Endothelial cell of umbilical vein (primary cell): Measurements from ENCODE around the gene SERPINB7. TPM values are rescaled to one million over a fixed set of nuclear protein-coding genes. Genes with fewer than 3 reads are reported as not detected.

Source experiments
- BruUV-seq: library from RNA; stranded (reverse); fragments of 400-500 nt; replicated peaks from 2 replicates; lab custom pipeline; 2021; lab: Mats Ljungman, UMichigan
- CTCF ChIA-PET: fragments of 300-600, 350-600 bp; sonication (Branson Sonifier 250); formaldehyde crosslinking; loops from one replicate; lab custom pipeline; 2021; ENCODE audit warnings: antibody characterized with exemption, inconsistent platforms; lab: Charles Lee
- POLR2A ChIA-PET: fragments of 300-600, 350-600 bp; sonication (Branson Sonifier 250); formaldehyde crosslinking; loops from one replicate; lab custom pipeline; 2021; ENCODE audit warnings: antibody characterized with exemption, inconsistent platforms; lab: Charles Lee
- DNase-seq: peaks from one replicate; pipeline ENCODE4 v3.0.0-alpha.2; 2011; ENCODE audit warnings: low read depth, low spot score
- FAIRE-seq: peaks from 2 replicates; lab custom pipeline; 2011; peaks lifted over from hg19 to GRCh38; lab: Jason Lieb, UNC
- H2AFZ ChIP-seq: 2 replicates; pipeline ENCODE4 v1.6.0; 2012; ENCODE audit warnings: low read depth, low read length, control low read depth, inconsistent platforms
- H3K27ac ChIP-seq: 2 replicates; pipeline ENCODE4 v1.5.1; 2011; ENCODE audit warnings: low read depth, mild to moderate bottlenecking, control low read depth, low read length, moderate library complexity; ENCODE audit not compliant: insufficient read depth
- H3K27me3 ChIP-seq, 2 experiments: 2 replicates each; pipeline versions ENCODE4 v1.6.0 to v1.6.1; 2011; ENCODE audit warnings: low read length in 2 of 2, mixed read lengths in 1 of 2; ENCODE audit not compliant: control insufficient read depth in 2 of 2, insufficient read depth in 2 of 2
- H3K36me3 ChIP-seq, 2 experiments: 2 replicates in 1 of 2; 3 replicates in 1 of 2; pipeline ENCODE4 v1.5.1; 2011; ENCODE audit warnings: low read length in 2 of 2, mild to moderate bottlenecking in 1 of 2, moderate library complexity in 1 of 2; ENCODE audit not compliant: control insufficient read depth in 2 of 2, insufficient read depth in 2 of 2; ENCODE audit errors: extremely low read depth in 1 of 2
- H3K4me1 ChIP-seq: 3 replicates; pipeline ENCODE4 v1.5.1; 2011; ENCODE audit warnings: mild to moderate bottlenecking, low read length; ENCODE audit not compliant: control insufficient read depth, insufficient read depth; ENCODE audit errors: extremely low read depth
- H3K4me2 ChIP-seq: 2 replicates; pipeline ENCODE4 v1.6.1; 2011; ENCODE audit warnings: low read length, control low read depth, mixed read lengths; ENCODE audit not compliant: insufficient read depth
- H3K4me3 ChIP-seq, 3 experiments: fragments of 200-600 bp in 1 of 3; sonication (generic), shearing (Covaris generic) in 1 of 3; replicated peaks in 1 of 3; 2 replicates each; pipeline ENCODE4 v1.5.1; 2011 to 2016; ENCODE audit warnings: control low read depth in 3 of 3, low read length in 3 of 3, mild to moderate bottlenecking in 2 of 3, inconsistent platforms in 1 of 3, low read depth in 1 of 3, moderate library complexity in 1 of 3; ENCODE audit not compliant: insufficient read depth in 1 of 3
- H3K79me2 ChIP-seq: 2 replicates; pipeline ENCODE4 v1.6.0; 2012; ENCODE audit warnings: low read length, inconsistent platforms; ENCODE audit not compliant: control insufficient read depth, insufficient read depth
- H3K9ac ChIP-seq: replicated peaks from 2 replicates; pipeline ENCODE3; 2011; ENCODE audit warnings: low read length, control low read depth; ENCODE audit not compliant: insufficient read depth; ENCODE audit errors: extremely low read depth
- H3K9me1 ChIP-seq: replicated peaks from 3 replicates; pipeline ENCODE4 v1.6.0; 2011; ENCODE audit warnings: mild to moderate bottlenecking, low read length; ENCODE audit not compliant: control insufficient read depth, insufficient read depth; ENCODE audit errors: extremely low read depth
- H3K9me3 ChIP-seq: replicated peaks from 2 replicates; pipeline ENCODE4 v1.5.1; 2012; ENCODE audit warnings: low read length, inconsistent platforms; ENCODE audit not compliant: control insufficient read depth, insufficient read depth
- H4K20me1 ChIP-seq: replicated peaks from 2 replicates; pipeline ENCODE3; 2011; ENCODE audit warnings: mild to moderate bottlenecking, low read length; ENCODE audit not compliant: control insufficient read depth, insufficient read depth; ENCODE audit errors: extremely low read depth
- EZH2 ChIP-seq: IDR thresholded peaks from 2 replicates; pipeline ENCODE4 v1.6.1; 2012; ENCODE audit warnings: borderline replicate concordance, low read depth, mild to moderate bottlenecking, moderate library complexity, low read length, inconsistent platforms; ENCODE audit not compliant: severe bottlenecking
- FOS ChIP-seq: IDR thresholded peaks from 2 replicates; pipeline ENCODE4 v1.6.1; 2011; ENCODE audit warnings: mild to moderate bottlenecking, low read length, moderate library complexity, borderline replicate concordance; ENCODE audit not compliant: insufficient read depth
- GATA2 ChIP-seq: IDR thresholded peaks from 2 replicates; pipeline ENCODE4 v1.7.0; 2011; ENCODE audit warnings: low read depth, mild to moderate bottlenecking, moderate library complexity, mixed read lengths, low read length; ENCODE audit not compliant: insufficient read length, insufficient read depth
- JUN ChIP-seq: IDR thresholded peaks from 2 replicates; pipeline ENCODE4 v1.6.1; 2011; ENCODE audit warnings: borderline replicate concordance, low read depth; ENCODE audit not compliant: insufficient read length, insufficient read depth
- MYC ChIP-seq: IDR thresholded peaks from one replicate; pipeline ENCODE4 v1.6.1; 2011; ENCODE audit warnings: mild to moderate bottlenecking, low read depth, low read length
- POLR2A ChIP-seq: IDR thresholded peaks from 2 replicates; pipeline ENCODE4 v1.6.1; 2012; ENCODE audit warnings: low read depth, mild to moderate bottlenecking, control low read depth, low read length
- POLR2AphosphoS5 ChIP-seq: IDR thresholded peaks from 2 replicates; pipeline ENCODE4 v1.6.1; 2012; ENCODE audit warnings: low read depth, mild to moderate bottlenecking, control low read depth, low read length, moderate library complexity; ENCODE audit not compliant: insufficient read depth
- dilution Hi-C: fragments of 300-500 bp; cut with MboI; formaldehyde crosslinking; loops from one replicate; pipeline ENCODE4 v1.15.0; 2019; ENCODE audit warnings: low sequenced_read_pairs; ENCODE audit not compliant: extremely low pct_ligation_motif_present
- intact Hi-C: fragments of 100-400 bp; cut with micrococcal nuclease; formaldehyde crosslinking; loops from one replicate; pipeline ENCODE4 v1.10.0; 2022
- polyA plus RNA-seq, 4 experiments: library from polyadenylated mRNA; depleted of rRNA in 3 of 4; stranded (reverse) in 3 of 4; unstranded in 1 of 4; fragments of >200 nt; gene quantifications; 2 replicates each; pipeline versions ENCODE4 v1.2.1 to v1.2.3, GENCODE V29; 2011 to 2012; ENCODE audit warnings: missing spikeins in 1 of 4
- total RNA-seq: library from RNA; stranded (reverse); gene quantifications from 2 replicates; pipeline ENCODE4 v1.2.3, GENCODE V29; 2021
- TF ChIP-seq, protein P1 (sequence below), 2 donors: IDR thresholded peaks; 1 replicate in 1 of 2; 2 replicates in 1 of 2; pipeline ENCODE4 v1.5.1; 2011; ENCODE audit warnings: low read length in 2 of 2, mild to moderate bottlenecking in 2 of 2, moderate library complexity in 2 of 2, control low read depth in 1 of 2, inconsistent platforms in 1 of 2, low read depth in 1 of 2; ENCODE audit not compliant: insufficient read depth in 1 of 2; ENCODE audit errors: extremely low read depth in 1 of 2
- TF ChIP-seq, protein P2 (sequence below): IDR thresholded peaks from 2 replicates; pipeline ENCODE4 v1.6.1; 2011; ENCODE audit not compliant: insufficient read depth, insufficient read length

The SERPINB7 gene
- total and polyA plus RNA-seq, 2 donors (not counting 3 experiments of a cell fraction or from before 2014, with no cell fraction given) = not detected

GRCh38 chr18:63832470-63832869 is 57.3 kb downstream of the SERPINB7 start:
- H3K9ac ChIP-seq = no peak overlapping the region
- H3K4me1 ChIP-seq = no peaks in the 10 kb centered on the region
- H2AFZ ChIP-seq = no peak overlapping the region
- no peaks in the 10 kb centered on the region for H4K20me1 ChIP-seq
- H3K4me2 ChIP-seq = no peak overlapping the region
- no peaks in the 10 kb centered on the region for H3K9me3 ChIP-seq
- FAIRE-seq (no peak), DNase-seq (no peak)
- BruUV-seq = no TSS peak
- no peak overlapping the region for H3K4me3 ChIP-seq
- TF ChIP-seq MYC = no peak
- TF ChIP-seq, protein P1, sequence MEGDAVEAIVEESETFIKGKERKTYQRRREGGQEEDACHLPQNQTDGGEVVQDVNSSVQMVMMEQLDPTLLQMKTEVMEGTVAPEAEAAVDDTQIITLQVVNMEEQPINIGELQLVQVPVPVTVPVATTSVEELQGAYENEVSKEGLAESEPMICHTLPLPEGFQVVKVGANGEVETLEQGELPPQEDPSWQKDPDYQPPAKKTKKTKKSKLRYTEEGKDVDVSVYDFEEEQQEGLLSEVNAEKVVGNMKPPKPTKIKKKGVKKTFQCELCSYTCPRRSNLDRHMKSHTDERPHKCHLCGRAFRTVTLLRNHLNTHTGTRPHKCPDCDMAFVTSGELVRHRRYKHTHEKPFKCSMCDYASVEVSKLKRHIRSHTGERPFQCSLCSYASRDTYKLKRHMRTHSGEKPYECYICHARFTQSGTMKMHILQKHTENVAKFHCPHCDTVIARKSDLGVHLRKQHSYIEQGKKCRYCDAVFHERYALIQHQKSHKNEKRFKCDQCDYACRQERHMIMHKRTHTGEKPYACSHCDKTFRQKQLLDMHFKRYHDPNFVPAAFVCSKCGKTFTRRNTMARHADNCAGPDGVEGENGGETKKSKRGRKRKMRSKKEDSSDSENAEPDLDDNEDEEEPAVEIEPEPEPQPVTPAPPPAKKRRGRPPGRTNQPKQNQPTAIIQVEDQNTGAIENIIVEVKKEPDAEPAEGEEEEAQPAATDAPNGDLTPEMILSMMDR (IDR thresholded peaks at IDR 0.05; ENCODE audit: extremely low read depth in 1 of 2, insufficient read depth in 1 of 2, low read depth in 1 of 2, low read length in 2 of 2) = no peak
- no peaks in the 10 kb centered on the region for H3K36me3 ChIP-seq
- intact Hi-C loops = no loop called here
- H3K9me1 ChIP-seq = no peaks in the 10 kb centered on the region
- ChIA-PET POLR2A (no interaction called here), CTCF (no interaction called here)
- dilution Hi-C loops = no loop called here
- peaks cover 12 to 18% of the 10 kb centered on the region in 2 experiments for H3K27me3 ChIP-seq
- no peaks in the 10 kb centered on the region for H3K79me2 ChIP-seq
- no peak overlapping the region for H3K27ac ChIP-seq

DNA sequence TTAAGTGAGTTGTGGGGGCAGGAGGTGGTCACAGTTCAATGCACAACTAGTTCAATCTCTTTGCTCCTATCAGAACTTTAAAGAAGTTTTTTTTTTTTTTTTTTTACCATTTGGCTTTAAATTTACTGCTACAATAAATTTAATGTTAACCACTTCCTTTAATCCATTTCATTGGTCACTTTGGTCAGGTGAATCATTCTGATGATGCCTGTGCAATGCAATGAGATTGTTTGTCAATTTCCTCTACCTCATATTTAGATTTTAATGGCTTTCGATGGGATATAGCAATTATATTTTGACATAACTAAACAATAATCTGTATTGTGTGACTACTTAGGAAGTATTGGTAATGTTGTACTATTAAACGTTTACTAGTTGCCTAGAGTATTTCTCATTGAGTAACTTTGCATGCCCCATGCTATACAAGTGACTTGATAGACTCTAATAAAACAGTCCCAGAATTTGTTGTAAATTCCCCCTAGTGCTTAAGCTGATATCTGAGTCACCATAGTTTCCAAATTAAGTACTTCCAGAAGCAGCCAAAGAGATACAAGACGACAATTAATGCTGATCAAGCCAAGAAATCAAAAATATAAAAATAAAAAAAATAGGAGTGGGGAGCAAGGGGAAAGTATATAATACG is 59.4 kb downstream of the SERPINB7 start:
- TF ChIP-seq, protein P2, sequence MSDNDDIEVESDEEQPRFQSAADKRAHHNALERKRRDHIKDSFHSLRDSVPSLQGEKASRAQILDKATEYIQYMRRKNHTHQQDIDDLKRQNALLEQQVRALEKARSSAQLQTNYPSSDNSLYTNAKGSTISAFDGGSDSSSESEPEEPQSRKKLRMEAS = no peak
- TF ChIP-seq POLR2A (no peak), FOS (no peak), JUN (no peak), MYC (no peak), EZH2 (no peak), POLR2AphosphoS5 (no peak), GATA2 (no peak)
- TF ChIP-seq, protein P1 (IDR thresholded peaks at IDR 0.05; ENCODE audit: extremely low read depth in 1 of 2, insufficient read depth in 1 of 2, low read depth in 1 of 2, low read length in 2 of 2) = no peak
- H3K27ac ChIP-seq = no peak overlapping the region
- H3K9me3 ChIP-seq = no peaks in the 10 kb centered on the region
- dilution Hi-C loops = no loop called here
- peaks cover 8 to 20% of the 10 kb centered on the region in 2 experiments for H3K27me3 ChIP-seq
- no peak overlapping the region for H2AFZ ChIP-seq
- POLR2A ChIA-PET = no interaction called here
- intact Hi-C loops = no loop called here
- H4K20me1 ChIP-seq = no peaks in the 10 kb centered on the region
- no peaks in the 10 kb centered on the region for H3K4me1 ChIP-seq
- H3K79me2 ChIP-seq = no peaks in the 10 kb centered on the region
- no peak overlapping the region for H3K4me3 ChIP-seq
- no peak overlapping the region for H3K4me2 ChIP-seq
- CTCF ChIA-PET = no interaction called here
- no TSS peak for BruUV-seq
- H3K9me1 ChIP-seq = no peaks in the 10 kb centered on the region
- no peaks in the 10 kb centered on the region for H3K36me3 ChIP-seq
- DNase-seq (no peak), FAIRE-seq (no peak)
- no peak overlapping the region for H3K9ac ChIP-seq
